Body of pancreas (tissue), 4 donors: ENCODE data around the gene CPXM2.

Source experiments
- POLR2A ChIP-seq, 3 donors: fragments of 450-650 bp; IDR thresholded peaks; one replicate each; pipeline ENCODE4 v1.6.1; 2016; ENCODE audit warnings: antibody characterized with exemption in 3 of 3, mild to moderate bottlenecking in 2 of 3
- TF ChIP-seq, protein P1 (sequence below), 7 experiments: fragments of 450-650 bp in 4 of 7; fragments of 200-600 bp in 3 of 7; sonication (generic) in 3 of 7; IDR thresholded peaks; one replicate each; pipeline ENCODE4 v1.5.1; 2016 to 2019; ENCODE audit warnings: antibody characterized with exemption in 7 of 7

GRCh38 chr10:123804716-123805115, 86.9 kb downstream of the CPXM2 start:
- TF ChIP-seq, protein P1, sequence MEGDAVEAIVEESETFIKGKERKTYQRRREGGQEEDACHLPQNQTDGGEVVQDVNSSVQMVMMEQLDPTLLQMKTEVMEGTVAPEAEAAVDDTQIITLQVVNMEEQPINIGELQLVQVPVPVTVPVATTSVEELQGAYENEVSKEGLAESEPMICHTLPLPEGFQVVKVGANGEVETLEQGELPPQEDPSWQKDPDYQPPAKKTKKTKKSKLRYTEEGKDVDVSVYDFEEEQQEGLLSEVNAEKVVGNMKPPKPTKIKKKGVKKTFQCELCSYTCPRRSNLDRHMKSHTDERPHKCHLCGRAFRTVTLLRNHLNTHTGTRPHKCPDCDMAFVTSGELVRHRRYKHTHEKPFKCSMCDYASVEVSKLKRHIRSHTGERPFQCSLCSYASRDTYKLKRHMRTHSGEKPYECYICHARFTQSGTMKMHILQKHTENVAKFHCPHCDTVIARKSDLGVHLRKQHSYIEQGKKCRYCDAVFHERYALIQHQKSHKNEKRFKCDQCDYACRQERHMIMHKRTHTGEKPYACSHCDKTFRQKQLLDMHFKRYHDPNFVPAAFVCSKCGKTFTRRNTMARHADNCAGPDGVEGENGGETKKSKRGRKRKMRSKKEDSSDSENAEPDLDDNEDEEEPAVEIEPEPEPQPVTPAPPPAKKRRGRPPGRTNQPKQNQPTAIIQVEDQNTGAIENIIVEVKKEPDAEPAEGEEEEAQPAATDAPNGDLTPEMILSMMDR (IDR thresholded peaks at IDR 0.05), result no peak
- TF ChIP-seq POLR2A (IDR thresholded peaks at IDR 0.05), result no peak
